Mucosa of descending colon (tissue), 3 donors: ENCODE measurements around the gene PURB. TPM values are rescaled to one million over a fixed set of nuclear protein-coding genes. Genes with fewer than 3 reads are reported as not detected.
"Not testable (repeated sequence)": the region's sequence is repeated elsewhere in the genome, so short reads cannot be mapped to it uniquely, and the experiment has no call there.

Source experiments
- ATAC-seq: fragments of 200-7000 bp; cut with Tn5 transposase; one replicate; pipeline ENCODE4 v1.9.1; 2020; ENCODE audit warnings: mild to moderate bottlenecking, moderate library complexity
- DNase-seq, 3 donors: peaks; one replicate each; pipeline ENCODE4 v3.0.0-alpha.2; 2020
- H3K36me3 ChIP-seq: fragments of 200-600 bp; one replicate; pipeline ENCODE4 v1.8.0; 2021; ENCODE audit warnings: low read depth, mild to moderate bottlenecking
- H3K4me1 ChIP-seq: fragments of 200-600 bp; one replicate; pipeline ENCODE4 v1.8.0; 2021; ENCODE audit warnings: low read depth, mild to moderate bottlenecking
- H3K4me3 ChIP-seq: fragments of 200-600 bp; one replicate; pipeline ENCODE4 v1.8.0; 2021; ENCODE audit warnings: mild to moderate bottlenecking
- H3K9me3 ChIP-seq: fragments of 200-600 bp; one replicate; pipeline ENCODE4 v1.8.0; 2021; ENCODE audit warnings: mild to moderate bottlenecking
- CTCF ChIP-seq: fragments of 200-600 bp; IDR thresholded peaks from one replicate; pipeline ENCODE4 v1.8.0; 2022; ENCODE audit warnings: antibody characterized with exemption, mild to moderate bottlenecking
- intact Hi-C, 2 donors: fragments of 100-400 bp; cut with DNase I in 1 of 2; cut with micrococcal nuclease in 1 of 2; formaldehyde crosslinking; loops; one replicate each; pipeline versions ENCODE4 v1.11.0 to v1.11.1; 2022; cut with DNase I, micrococcal nuclease
- total RNA-seq, 3 donors: library from RNA; stranded (reverse); fragmentation: NEBNext Ultra II Directional in 2 of 3; extraction: Animal tissue kit (Norgen Biotek cat#: 25700) in 2 of 3; gene quantifications; one replicate each; pipeline versions ENCODE4 v1.2.1 to v1.2.4, GENCODE V29; 2021 to 2023
- donor health status: DM: no; HTN: no; CAD: no; lungs with moderate emphysema.
- donor health status: DM: no; HTN: no; CAD: no.
- donor health status: DM: no; HTN: yes; CAD: no.

PURB gene
- total RNA-seq, 3 donors from 2014 or later: 18.5 to 47.1 (median 20.1) TPM

GRCh38 chr7:44849259-44849884 lies 36.0 kb downstream of the PURB start:
- Histone ChIP-seq H3K36me3 (peaks cover 6% of the 10 kb centered on the region), H3K9me3 (no peaks in the 10 kb centered on the region), H3K4me1 (peaks cover 8% of the 10 kb centered on the region), H3K4me3 (no peak overlapping the region)
- no peak for DNase-seq
- intact Hi-C loops: loop anchor here in 1 of 2 donors (10.0 kb wide), 1 partner anchor 265 kb away; the partner anchor contains the start of gene TMED4
- TF ChIP-seq CTCF: no peak
- ATAC-seq: no peak

DNA sequence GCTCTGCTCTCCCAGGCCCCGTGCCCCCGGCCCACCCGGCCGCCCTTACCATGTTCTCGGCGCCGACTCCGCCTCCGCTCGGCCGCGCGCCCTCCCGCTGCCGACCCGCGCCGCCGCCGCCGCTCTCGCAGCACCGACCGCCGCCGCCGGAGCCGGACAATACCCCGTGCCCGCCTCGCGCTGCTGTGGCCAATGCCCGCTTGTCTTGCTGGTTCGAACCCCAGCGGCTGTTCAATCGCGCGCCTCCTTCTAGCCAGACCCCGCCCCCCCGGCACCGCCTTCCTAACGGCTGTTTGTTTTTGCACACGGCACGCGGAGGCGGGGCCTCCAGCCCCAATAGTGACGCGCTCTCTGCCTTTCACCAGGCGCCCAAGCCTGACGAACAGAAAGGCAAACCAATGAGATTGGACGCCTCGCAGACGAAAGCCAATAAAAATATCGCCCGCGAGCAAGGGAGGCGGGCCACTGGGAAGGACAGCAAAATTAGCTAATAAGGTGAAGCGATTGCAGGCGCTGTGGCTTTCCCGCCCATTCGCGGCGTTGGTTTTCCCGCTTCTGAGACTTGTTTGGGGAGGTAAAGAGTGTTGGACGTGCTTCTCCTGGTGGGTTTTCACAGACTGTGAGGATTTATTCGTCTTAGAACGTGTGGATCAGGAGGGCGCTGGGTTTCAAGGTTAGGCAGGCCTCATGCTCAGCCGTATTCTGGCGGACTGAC lies 37.3 kb downstream of the PURB start, which contains the start of gene H2AZ2:
H2AZ2 (minus strand) TSS at position 168 of the 715 bp plus-strand sequence; CDS start at position 52, 116 bp downstream.
- peaks cover 8% of the 10 kb centered on the region for H3K4me1 ChIP-seq
- no peak for TF ChIP-seq CTCF
- intact Hi-C loops: loop anchor here in 1 of 2 donors (10.0 kb wide), 1 partner anchor 263 kb away; the partner anchor contains the start of gene TMED4

GRCh38 chr7:44847509-44847919 lies 37.8 kb downstream of the PURB start:
- Histone ChIP-seq H3K36me3 (peaks cover 6% of the 10 kb centered on the region), H3K4me1 (peaks cover 8% of the 10 kb centered on the region), H3K9me3 (no peaks in the 10 kb centered on the region), H3K4me3 (peak overlapping the region; percentile 61)
- DNase-seq (peak; percentile 89 to 94 (median 94)), ATAC-seq (peak; percentile 84)
- intact Hi-C loops: loop anchor here in 1 of 2 donors (10.0 kb wide), 1 partner anchor 263 kb away; the partner anchor contains the start of gene TMED4
- TF ChIP-seq CTCF: peak; percentile 81

More for the DNA sequence above, 37.3 kb downstream of the PURB start, which contains the start of gene H2AZ2:
- Histone ChIP-seq H3K9me3 (no peaks in the 10 kb centered on the region), H3K36me3 (peaks cover 6% of the 10 kb centered on the region), H3K4me3 (peak within 1 kb of the TSS; percentile 61)
- DNase-seq (peak; percentile 100), ATAC-seq (peak; percentile 94)

GRCh38 chr7:44846816-44847508 lies 38.4 kb downstream of the PURB start:
- peaks cover 6% of the 10 kb centered on the region for H3K36me3 ChIP-seq
- H3K4me3 ChIP-seq: peak overlapping the region; percentile 61
- H3K4me1 ChIP-seq: peaks cover 8% of the 10 kb centered on the region
- no peak for TF ChIP-seq CTCF
- H3K9me3 ChIP-seq: no peaks in the 10 kb centered on the region
- no peak for DNase-seq
- ATAC-seq: no peak
- intact Hi-C loops: loop anchor here in 1 of 2 donors (10.0 kb wide), 1 partner anchor 262 kb away; the partner anchor contains the start of gene TMED4

DNA sequence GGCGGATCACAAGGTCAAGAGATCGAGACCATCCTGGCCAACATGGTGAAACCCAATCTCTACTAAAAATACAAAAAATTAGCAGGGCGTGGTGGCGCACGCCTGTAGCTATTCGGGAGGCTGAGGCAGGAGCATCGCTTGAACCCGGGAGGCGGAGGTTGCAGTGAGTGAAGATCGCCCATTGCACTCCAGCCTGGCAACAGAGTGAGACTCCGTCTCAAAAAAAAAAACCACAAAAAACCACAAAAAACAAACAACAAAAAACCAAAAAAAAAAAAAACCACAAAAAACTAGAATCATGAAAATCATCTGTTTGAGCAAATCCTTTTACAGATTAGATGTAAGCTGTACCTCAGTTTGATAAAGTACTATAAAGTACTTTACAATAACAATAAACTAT lies 38.9 kb downstream of the PURB start:
- not testable (repeated sequence) for H3K4me3 ChIP-seq, H3K9me3 ChIP-seq, H3K4me1 ChIP-seq, ATAC-seq, H3K36me3 ChIP-seq
- DNase-seq: peak in 2 of 3 donors; percentile 34 to 51
- intact Hi-C loops: loop anchor here in 1 of 2 donors (10.0 kb wide), 1 partner anchor 262 kb away; the partner anchor contains the start of gene TMED4
